GM19193 (cell line): ENCODE results near the gene AKAP13.

Source experiments
- POLR2A ChIP-seq: IDR thresholded peaks from 4 replicates; pipeline ENCODE4 v1.6.1; 2011; ENCODE audit not compliant: insufficient read depth, insufficient read length; ENCODE audit errors: extremely low read depth

Gene AKAP13

DNA sequence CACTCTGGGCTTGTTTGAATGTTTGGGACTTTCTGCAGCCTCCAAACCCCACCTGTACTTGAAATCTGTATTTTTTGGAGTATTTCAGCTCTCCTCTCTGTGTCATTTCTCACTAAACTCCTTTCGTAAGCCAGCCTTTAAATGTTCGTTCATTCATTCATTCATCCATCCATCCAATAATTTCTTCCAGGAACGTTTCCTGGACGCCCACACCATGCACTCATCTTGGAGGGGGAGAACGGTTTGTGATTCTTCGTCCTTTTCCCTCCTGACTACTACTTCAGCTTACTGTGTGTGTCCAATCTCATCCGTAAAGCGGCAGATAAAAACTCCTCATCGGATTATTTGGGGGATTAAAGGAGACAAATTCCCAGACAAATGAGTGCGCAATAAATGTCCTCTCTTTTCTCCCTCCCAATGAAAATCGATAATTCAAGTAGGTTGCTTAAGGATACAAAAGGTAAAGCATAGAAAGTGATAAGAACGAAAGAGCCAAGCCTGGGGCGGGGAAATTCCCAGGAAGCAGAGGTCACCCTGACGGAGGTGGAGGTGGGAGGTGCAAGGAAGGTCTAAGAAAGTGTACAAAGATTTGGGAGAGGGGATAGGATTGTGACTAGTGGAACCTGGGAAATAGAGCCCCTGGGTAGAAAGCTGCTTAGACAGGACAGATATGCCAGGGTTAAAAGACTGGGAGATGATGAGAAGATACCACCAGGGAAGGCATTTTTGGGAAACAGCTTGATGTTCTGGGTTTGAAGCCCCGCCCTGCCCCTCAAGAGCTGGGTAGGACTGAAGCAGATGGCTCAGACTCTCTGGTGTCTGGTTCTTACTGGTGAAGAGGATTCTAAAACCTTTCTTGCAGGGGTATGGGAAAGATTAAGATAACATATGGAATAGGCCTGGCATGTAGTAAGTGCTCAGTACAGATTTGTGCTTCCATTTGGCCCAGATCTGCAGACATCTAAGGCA lies 415.2 kb downstream of the AKAP13 start:
- no peak for TF ChIP-seq POLR2A
